ENCODE data around the gene MYO5A. TPM values are rescaled to one million over a fixed set of nuclear protein-coding genes. Genes with fewer than 3 reads are reported as not detected.

The MYO5A gene
- total RNA-seq, 4 donors from 2014 or later = 22.0 to 37.4 (median 33.2) TPM

DNA sequence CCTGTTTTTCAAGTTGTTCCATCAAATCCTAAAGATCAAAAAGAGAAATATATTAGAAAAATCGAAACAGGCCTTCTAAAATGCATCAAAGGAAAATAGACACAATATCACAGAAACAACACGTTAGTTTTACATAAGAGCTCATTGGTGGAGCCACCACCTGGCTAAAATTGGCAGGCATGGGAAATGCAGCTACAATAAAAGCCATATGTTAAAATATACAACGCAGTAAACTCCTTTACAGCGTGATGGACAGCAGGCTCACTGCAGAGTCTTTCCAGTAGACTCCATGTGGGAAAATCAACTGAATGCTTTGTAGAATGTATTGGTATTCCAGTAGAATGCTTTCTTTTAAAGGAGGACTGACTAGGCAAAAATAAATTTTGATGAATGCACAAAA lies 192.2 kb downstream of the MYO5A start:
- Histone ChIP-seq H3K4me3 (no peak overlapping the region), H3K27ac (replicated peaks in 1 of 4) (no peak overlapping the region), H3K9me3 (no peaks in the 10 kb centered on the region), H3K27me3 (no peaks in the 10 kb centered on the region), H3K4me1 (peaks cover 0 to 11% (median 6%) of the 10 kb centered on the region in 4 donors), H3K36me3 (peaks cover 6 to 40% (median 7%) of the 10 kb centered on the region in 4 donors)
- WGBS = 72% methylated on average over 4 of the region's 4 CpGs
- no peak for DNase-seq (ENCODE audit: extremely low spot score)
- TF ChIP-seq EP300 (IDR thresholded peaks at IDR 0.05) = no peak
- no peak for TF ChIP-seq POLR2AphosphoS5 (IDR thresholded peaks at IDR 0.05)
- TF ChIP-seq, protein P1, sequence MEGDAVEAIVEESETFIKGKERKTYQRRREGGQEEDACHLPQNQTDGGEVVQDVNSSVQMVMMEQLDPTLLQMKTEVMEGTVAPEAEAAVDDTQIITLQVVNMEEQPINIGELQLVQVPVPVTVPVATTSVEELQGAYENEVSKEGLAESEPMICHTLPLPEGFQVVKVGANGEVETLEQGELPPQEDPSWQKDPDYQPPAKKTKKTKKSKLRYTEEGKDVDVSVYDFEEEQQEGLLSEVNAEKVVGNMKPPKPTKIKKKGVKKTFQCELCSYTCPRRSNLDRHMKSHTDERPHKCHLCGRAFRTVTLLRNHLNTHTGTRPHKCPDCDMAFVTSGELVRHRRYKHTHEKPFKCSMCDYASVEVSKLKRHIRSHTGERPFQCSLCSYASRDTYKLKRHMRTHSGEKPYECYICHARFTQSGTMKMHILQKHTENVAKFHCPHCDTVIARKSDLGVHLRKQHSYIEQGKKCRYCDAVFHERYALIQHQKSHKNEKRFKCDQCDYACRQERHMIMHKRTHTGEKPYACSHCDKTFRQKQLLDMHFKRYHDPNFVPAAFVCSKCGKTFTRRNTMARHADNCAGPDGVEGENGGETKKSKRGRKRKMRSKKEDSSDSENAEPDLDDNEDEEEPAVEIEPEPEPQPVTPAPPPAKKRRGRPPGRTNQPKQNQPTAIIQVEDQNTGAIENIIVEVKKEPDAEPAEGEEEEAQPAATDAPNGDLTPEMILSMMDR (IDR thresholded peaks at IDR 0.05) = no peak
- TF ChIP-seq POLR2A (IDR thresholded peaks at IDR 0.05; ENCODE audit: low read depth) = no peak
- intact Hi-C loops (cut with DNase I) = loop anchor here (10.0 kb wide), 1 partner anchor 82 kb away; no protein-coding TSS in a partner anchor

DNA sequence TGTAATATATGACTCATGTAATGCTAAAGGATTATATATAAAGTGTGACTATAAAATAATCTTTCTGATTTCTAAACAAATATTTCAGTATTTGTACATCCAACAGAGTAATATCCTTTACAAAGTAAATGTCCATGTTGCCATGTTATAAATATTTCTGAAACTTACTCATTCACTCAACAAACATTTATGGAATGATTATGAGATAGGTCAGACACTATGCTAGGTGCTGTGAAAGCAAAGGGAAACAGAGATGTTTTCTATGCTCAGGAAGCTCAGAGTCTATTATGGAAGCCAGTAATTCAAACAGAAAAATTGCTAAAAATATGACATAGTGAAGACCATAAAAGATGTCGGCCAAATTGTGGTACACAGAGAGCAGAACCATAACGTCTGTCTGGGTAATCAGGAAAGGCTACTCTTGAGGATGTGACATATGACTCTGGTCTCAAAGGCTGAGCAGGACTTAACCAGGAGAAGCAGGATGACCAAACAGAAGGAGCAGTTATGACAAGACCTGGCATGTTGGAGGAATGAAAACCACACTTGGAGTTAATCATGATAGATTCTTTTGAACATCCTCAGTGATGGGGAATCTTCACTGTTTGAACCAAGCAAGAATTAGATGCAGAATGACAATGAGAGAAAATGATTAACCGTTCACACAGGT lies 194.1 kb downstream of the MYO5A start:
- Histone ChIP-seq H3K27ac (replicated peaks in 1 of 4) (no peak overlapping the region), H3K4me3 (no peak overlapping the region), H3K27me3 (no peaks in the 10 kb centered on the region), H3K36me3 (peaks cover 6 to 35% (median 8%) of the 10 kb centered on the region in 4 donors), H3K4me1 (peaks cover 0 to 11% (median 6%) of the 10 kb centered on the region in 4 donors), H3K9me3 (no peaks in the 10 kb centered on the region)
- DNase-seq (ENCODE audit: extremely low spot score) = no peak
- intact Hi-C loops (cut with DNase I) = loop anchor here (10.0 kb wide), 1 partner anchor 80 kb away; no protein-coding TSS in a partner anchor
- 87% methylated on average over 3 of the region's 3 CpGs for WGBS
- TF ChIP-seq, protein P1 (IDR thresholded peaks at IDR 0.05) = no peak
- TF ChIP-seq POLR2AphosphoS5 (IDR thresholded peaks at IDR 0.05) (no peak), POLR2A (IDR thresholded peaks at IDR 0.05; ENCODE audit: low read depth) (no peak), EP300 (IDR thresholded peaks at IDR 0.05) (no peak)

DNA sequence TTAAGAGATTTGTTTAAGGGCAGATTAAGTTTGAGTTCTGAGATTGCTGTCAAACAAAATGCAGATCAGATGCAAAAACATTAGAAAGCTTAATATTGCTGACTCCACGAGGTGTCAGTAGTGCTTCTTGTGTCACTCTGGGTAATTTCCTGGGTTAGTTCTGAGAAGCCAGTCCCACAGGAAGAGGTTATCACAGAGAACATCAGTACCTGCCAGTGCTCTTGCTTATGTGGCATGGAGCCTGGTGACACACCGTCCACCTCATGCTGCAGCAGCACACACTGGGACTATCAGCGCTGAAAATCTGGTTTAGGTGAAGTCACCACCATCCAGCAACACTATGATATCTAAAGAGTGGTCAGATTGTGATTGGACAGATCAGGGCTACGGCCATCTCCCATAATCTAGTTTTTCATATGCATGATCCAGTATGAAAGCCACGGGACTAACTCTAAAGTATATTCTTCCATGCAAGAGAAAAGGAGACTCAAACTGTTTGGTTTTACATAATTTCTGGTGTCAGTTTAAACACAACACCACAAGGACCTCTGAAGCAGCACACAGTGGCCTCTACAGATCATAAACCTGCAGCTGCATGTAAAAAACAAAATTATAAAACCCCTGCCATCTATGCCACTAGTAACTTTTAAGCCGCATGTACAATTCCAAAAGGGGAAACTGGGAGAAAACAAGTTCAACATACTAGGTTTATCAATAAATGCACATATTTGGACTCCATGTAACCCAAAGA lies 197.0 kb downstream of the MYO5A start:
- WGBS = 69% methylated on average over 6 of the region's 6 CpGs
- no peak overlapping the region for H3K27ac ChIP-seq (replicated peaks in 1 of 4)
- H3K9me3 ChIP-seq = no peaks in the 10 kb centered on the region
- no peaks in the 10 kb centered on the region for H3K4me1 ChIP-seq
- DNase-seq (ENCODE audit: extremely low spot score) = no peak
- no peaks in the 10 kb centered on the region for H3K27me3 ChIP-seq
- H3K4me3 ChIP-seq = no peak overlapping the region
- intact Hi-C loops (cut with DNase I) = loop anchor here (10.0 kb wide), 1 partner anchor 77 kb away; no protein-coding TSS in a partner anchor
- TF ChIP-seq POLR2AphosphoS5 (IDR thresholded peaks at IDR 0.05) (peak in 1 of 2 donors; percentile 8), POLR2A (IDR thresholded peaks at IDR 0.05; ENCODE audit: low read depth) (no peak)
- peaks cover 20 to 57% (median 31%) of the 10 kb centered on the region in 4 donors for H3K36me3 ChIP-seq

DNA sequence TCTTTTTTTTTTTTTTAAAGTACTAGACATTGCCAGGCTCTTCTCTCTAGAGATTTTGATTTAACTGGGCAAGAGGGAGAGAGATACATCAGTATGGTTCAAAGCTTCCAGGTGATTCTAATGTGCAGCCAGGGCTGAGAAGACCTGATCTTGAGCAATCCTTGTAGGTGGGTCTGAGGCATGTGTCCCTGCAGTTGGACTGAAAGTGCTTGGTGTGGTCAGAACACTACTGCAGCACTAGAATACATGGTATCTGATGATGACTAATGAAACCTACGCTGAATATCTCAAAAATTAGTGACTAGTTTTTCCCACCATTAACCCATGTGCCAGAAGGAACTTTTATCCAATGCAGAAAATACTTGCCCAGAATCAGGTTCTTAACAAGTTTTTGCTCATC lies 198.7 kb downstream of the MYO5A start:
- WGBS = 100% methylated on average over 1 of the region's 1 CpG
- no peaks in the 10 kb centered on the region for H3K4me1 ChIP-seq
- no peaks in the 10 kb centered on the region for H3K27me3 ChIP-seq
- H3K9me3 ChIP-seq = no peaks in the 10 kb centered on the region
- peaks cover 15 to 58% (median 37%) of the 10 kb centered on the region in 4 donors for H3K36me3 ChIP-seq
- H3K27ac ChIP-seq (replicated peaks in 1 of 4) = no peak overlapping the region
- H3K4me3 ChIP-seq = no peak overlapping the region
- DNase-seq (ENCODE audit: extremely low spot score) = no peak
- no peak for TF ChIP-seq POLR2A (IDR thresholded peaks at IDR 0.05; ENCODE audit: low read depth)
- TF ChIP-seq, protein P1 (IDR thresholded peaks at IDR 0.05) = no peak
- no peak for TF ChIP-seq POLR2AphosphoS5 (IDR thresholded peaks at IDR 0.05)
- no peak for TF ChIP-seq EP300 (IDR thresholded peaks at IDR 0.05)
- intact Hi-C loops (cut with DNase I) = loop anchor here (10.0 kb wide), 1 partner anchor 75 kb away; no protein-coding TSS in a partner anchor

DNA sequence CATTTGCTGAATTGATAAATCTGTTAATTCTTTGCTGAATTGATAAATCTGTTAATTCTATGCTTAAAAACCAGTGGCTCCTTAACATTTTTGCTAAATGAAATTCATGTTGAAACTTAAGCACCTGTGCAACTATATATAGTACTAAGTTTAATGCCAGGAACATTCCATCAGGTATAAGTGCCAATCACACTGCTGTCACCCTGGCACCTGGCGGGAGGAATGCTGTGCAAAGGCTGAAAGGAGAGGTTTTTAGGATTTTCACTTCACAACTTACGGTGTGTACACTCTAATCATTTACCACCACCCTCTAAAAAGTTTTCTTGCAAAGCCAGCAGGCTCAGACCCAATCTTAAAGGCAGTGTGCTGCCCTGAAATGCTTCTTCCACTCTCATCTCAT lies 199.5 kb downstream of the MYO5A start:
- H3K27me3 ChIP-seq = no peaks in the 10 kb centered on the region
- no peak overlapping the region for H3K27ac ChIP-seq (replicated peaks in 1 of 4)
- H3K4me1 ChIP-seq = peaks cover 0 to 2% (median 0%) of the 10 kb centered on the region in 4 donors
- no peak overlapping the region for H3K4me3 ChIP-seq
- DNase-seq (ENCODE audit: extremely low spot score) = no peak
- H3K9me3 ChIP-seq = no peaks in the 10 kb centered on the region
- 96% methylated on average over 2 of the region's 2 CpGs for WGBS
- intact Hi-C loops (cut with DNase I) = no loop called here
- peaks cover 14 to 57% (median 37%) of the 10 kb centered on the region in 4 donors for H3K36me3 ChIP-seq
- TF ChIP-seq EP300 (IDR thresholded peaks at IDR 0.05) (no peak), POLR2AphosphoS5 (IDR thresholded peaks at IDR 0.05) (no peak), POLR2A (IDR thresholded peaks at IDR 0.05; ENCODE audit: low read depth) (no peak)
- TF ChIP-seq, protein P1 (IDR thresholded peaks at IDR 0.05) = no peak
